GM23338 (cell line): Measurements from ENCODE around the gene CSRNP3.

Experiments
- CREB1 ChIP-seq: fragments of 250-450 bp; sonication (Bioruptor Pico); IDR thresholded peaks from 2 replicates; pipeline ENCODE4 v1.5.0; 2020; ENCODE audit warnings: low read depth, mild to moderate bottlenecking, moderate library complexity
- CTCF ChIP-seq, 2 experiments: fragments of 200-600 bp in 1 of 2; sonication (generic) in 1 of 2; conservative IDR thresholded peaks; 2 replicates each; pipeline versions ENCODE4 v1.5.1 to v1.6.1; 2016 to 2017; ENCODE audit warnings: antibody characterized with exemption in 2 of 2, low read depth in 2 of 2, mild to moderate bottlenecking in 2 of 2, moderate library complexity in 1 of 2
- EZH2 ChIP-seq: fragments of 200-600 bp; sonication (generic); IDR thresholded peaks from one replicate; pipeline ENCODE4 v1.8.0; 2017; ENCODE audit warnings: antibody characterized with exemption, mild to moderate bottlenecking, low read depth; ENCODE audit not compliant: unreplicated experiment
- POLR2AphosphoS5 ChIP-seq: IDR thresholded peaks from 2 replicates; pipeline ENCODE4 v1.6.1; 2016; ENCODE audit warnings: antibody characterized with exemption, low read depth
- REST ChIP-seq: IDR thresholded peaks from one replicate; pipeline ENCODE4 v1.6.1; 2018; ENCODE audit warnings: antibody characterized with exemption; ENCODE audit not compliant: unreplicated experiment
- ZNF331 ChIP-seq: fragments of 250-450 bp; sonication (Bioruptor Pico); IDR thresholded peaks from 2 replicates; pipeline ENCODE4 v1.5.0; 2020; ENCODE audit warnings: low read depth, mild to moderate bottlenecking, moderate library complexity

- TF ChIP-seq CTCF (conservative IDR thresholded peaks at IDR 0.05; ENCODE audit: low read depth in 2 of 2) (no peak), EZH2 (no peak), ZNF331 (CRISPR knock-in tag) (no peak), CREB1 (no peak), POLR2AphosphoS5 (no peak), REST (no peak)
Measured at GRCh38 chr2:165665614-165666013, 196.1 kb downstream of the CSRNP3 start.
